Kidney (tissue), 22 donors: Measurements from ENCODE around the gene PITX3. TPM values are rescaled to one million over a fixed set of nuclear protein-coding genes. Genes with fewer than 3 reads are reported as not detected.
A peak's percentile ranks its signal among the peaks of the same experiment; 100 is the strongest.

Experiments
- DNase-seq, 5 donors: peaks; one replicate each; pipeline ENCODE4 v3.0.0-alpha.2; 2013 to 2020
- FAIRE-seq: peaks from 2 replicates; lab custom pipeline; 2012; peaks lifted over from hg19 to GRCh38; lab: Jason Lieb, UNC
- H3K27ac ChIP-seq, 2 donors: one replicate each; pipeline ENCODE4 v1.7.0; 2013; ENCODE audit warnings: low read depth in 2 of 2, low read length in 2 of 2, inconsistent platforms in 1 of 2
- H3K27me3 ChIP-seq: one replicate; pipeline ENCODE4 v1.7.1; 2013; ENCODE audit warnings: low read length, inconsistent platforms; ENCODE audit not compliant: control insufficient read depth, insufficient read depth
- H3K36me3 ChIP-seq, 3 donors: one replicate each; pipeline versions ENCODE4 v1.7.0 to v1.7.1; 2013; ENCODE audit warnings: low read length in 3 of 3, control low read depth in 1 of 3, inconsistent platforms in 1 of 3; ENCODE audit not compliant: insufficient read depth in 3 of 3, control insufficient read depth in 2 of 3
- H3K4me1 ChIP-seq, 3 donors: one replicate each; pipeline versions ENCODE4 v1.7.0 to v1.7.1; 2013; ENCODE audit warnings: low read length in 3 of 3, inconsistent platforms in 1 of 3, low read depth in 1 of 3; ENCODE audit not compliant: control insufficient read depth in 2 of 3, insufficient read depth in 2 of 3
- H3K4me3 ChIP-seq, 3 donors: one replicate each; pipeline versions ENCODE4 v1.7.0 to v1.8.1; 2013; ENCODE audit warnings: low read length in 3 of 3, control low read depth in 1 of 3, inconsistent platforms in 1 of 3
- H3K9ac ChIP-seq, 3 donors: one replicate each; pipeline versions ENCODE4 v1.7.0 to v1.7.1; 2013; ENCODE audit warnings: low read length in 3 of 3, control low read depth in 1 of 3, inconsistent platforms in 1 of 3
- H3K9me3 ChIP-seq, 3 donors: one replicate each; pipeline versions ENCODE4 v1.7.0 to v1.7.1; 2013; ENCODE audit warnings: low read length in 3 of 3, control low read depth in 1 of 3, inconsistent platforms in 1 of 3; ENCODE audit not compliant: control insufficient read depth in 2 of 3, insufficient read depth in 1 of 3
- CTCF ChIP-seq: IDR thresholded peaks from 3 replicates; pipeline ENCODE4 v1.5.1; 2012; ENCODE audit warnings: mild to moderate bottlenecking, moderate library complexity, borderline replicate concordance; ENCODE audit not compliant: insufficient read depth; ENCODE audit errors: extremely low read depth
- intact Hi-C: fragments of 100-400 bp; cut with DNase I; formaldehyde crosslinking; loops from one replicate; pipeline ENCODE4 v1.11.1; 2022
- long read RNA-seq, 10 donors: library from polyadenylated mRNA in 1 of 10; unstranded in 1 of 10; transcript quantifications; one replicate each; pipeline ENCODE4 v2.0.0 and lab custom pipeline, GENCODE V29; 2021 to 2026
- polyA plus RNA-seq: library from polyadenylated mRNA; stranded (reverse); fragments of 350-450 nt; fragmentation: Illumina TruSeq; extraction: RNeasy Lipid Tissue Mini Kit (QIAGEN cat#74804); gene quantifications from one replicate; pipeline ENCODE4 v1.2.3, GENCODE V29; 2014; ENCODE audit warnings: low read depth, low replicate concordance; ENCODE audit not compliant: insufficient read depth
- total RNA-seq: library from RNA; stranded (reverse); fragmentation: NEBNext Ultra II Directional; extraction: Animal tissue kit (Norgen Biotek cat#: 25700); gene quantifications from one replicate; pipeline ENCODE4 v1.2.1, GENCODE V29; 2021
- donor health status: control.
- donor health status: control.
- donor health status: control.
- donor health status: control.
- donor health status: control.
- donor health status: DM: yes; HTN: yes; CAD: no.
- donor health status: Normal renal cell carcinoma (clear cell type).

PITX3 gene
- not detected for total RNA-seq
- 0.39 TPM for polyA plus RNA-seq
- long read RNA-seq, donor 1, result 0 reads
- long read RNA-seq, donor 2, result 0 reads
- long read RNA-seq, donor 3, result 0 reads
- long read RNA-seq, donor 4, partial matches to known transcripts, result 6 of 6 reads
- long read RNA-seq, donor 4, other reads (novel, unspliced or antisense), result 0 of 6 reads
- long read RNA-seq, donor 5, result 0 reads
- long read RNA-seq, donor 6, result 0 reads
- long read RNA-seq, donor 7, result 0 reads
- long read RNA-seq, donor 8, partial matches to known transcripts, result 0 of 1 reads
- long read RNA-seq, donor 8, other reads (novel, unspliced or antisense), result 0 of 1 reads
- long read RNA-seq, donor 9, partial matches to known transcripts, result 0 of 1 reads
- long read RNA-seq, donor 9, other reads (novel, unspliced or antisense), result 0 of 1 reads
- long read RNA-seq, donor 10, partial matches to known transcripts, result 13 of 13 reads
- long read RNA-seq, donor 10, other reads (novel, unspliced or antisense), result 0 of 13 reads

- Histone ChIP-seq H3K27ac (no peak within 1 kb of the TSS), H3K9ac (peak within 1 kb of the TSS in 2 of 3 donors; percentile 30 to 47), H3K27me3 (peaks cover 5% of the 10 kb centered on the region), H3K36me3 (no peaks in the 10 kb centered on the region), H3K4me3 (peak within 1 kb of the TSS; percentile 61 to 70 (median 63)), H3K4me1 (peaks cover 4 to 14% (median 5%) of the 10 kb centered on the region in 3 donors), H3K9me3 (no peaks in the 10 kb centered on the region)
- FAIRE-seq, result no peak
- no peak for TF ChIP-seq CTCF
- intact Hi-C loops, result no loop called here
- DNase-seq, result peak; percentile 94 to 97 (median 96)
These were observed at the start of gene PITX3 for GRCh38 chr10:102241444-102242117. Gene PITX3, minus strand, starts transcription at chr10:102241512. Its CDS starts 9,432 bp downstream, at chr10:102232080.

DNA sequence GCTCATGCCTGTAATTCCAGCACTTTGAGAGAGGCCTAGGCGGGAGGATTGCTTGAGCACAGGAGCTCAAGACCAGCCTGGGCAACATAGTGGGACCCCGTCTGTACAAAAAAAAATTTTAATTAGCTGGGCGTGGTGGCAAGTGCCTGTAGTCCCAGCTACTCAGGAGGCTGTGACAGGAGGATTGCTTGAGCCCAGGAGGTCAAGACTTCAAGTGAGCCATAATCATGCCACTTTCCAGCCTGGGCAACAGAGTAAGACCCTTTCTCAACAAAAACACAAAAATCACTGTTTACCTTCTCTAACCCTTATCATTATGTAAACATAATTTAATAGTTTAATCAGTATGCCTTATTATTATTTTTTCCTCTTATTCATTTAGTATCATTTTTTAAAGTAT is 48.5 kb upstream of the PITX3 start:
- Histone ChIP-seq H3K9me3 (no peaks in the 10 kb centered on the region), H3K36me3 (no peaks in the 10 kb centered on the region), H3K27ac (no peak overlapping the region), H3K4me3 (no peak overlapping the region), H3K27me3 (no peaks in the 10 kb centered on the region), H3K9ac (no peak overlapping the region), H3K4me1 (peaks cover 0 to 4% (median 0%) of the 10 kb centered on the region in 3 donors)
- no peak for TF ChIP-seq CTCF
- intact Hi-C loops, result no loop called here
- DNase-seq, result no peak
- no peak for FAIRE-seq

- Histone ChIP-seq H3K9me3 (no peaks in the 10 kb centered on the region), H3K36me3 (no peaks in the 10 kb centered on the region), H3K4me1 (peaks cover 0 to 4% (median 0%) of the 10 kb centered on the region in 3 donors), H3K4me3 (no peak overlapping the region), H3K9ac (no peak overlapping the region), H3K27ac (no peak overlapping the region), H3K27me3 (no peaks in the 10 kb centered on the region)
- FAIRE-seq (no peak), DNase-seq (no peak)
- TF ChIP-seq CTCF, result no peak
- intact Hi-C loops, result no loop called here
These were observed 48.0 kb upstream of the PITX3 start for GRCh38 chr10:102289356-102289755.
